HFF-Myc (cell line): ENCODE measurements around the gene TYSND1.

Source experiments
- DNase-seq: peaks from one replicate; pipeline ENCODE4 v3.0.0-alpha.2; 2011; ENCODE audit warnings: low read depth; ENCODE audit errors: extremely low read depth
- H3K4me3 ChIP-seq: replicated peaks from 2 replicates; pipeline ENCODE4 v1.5.1; 2011; ENCODE audit warnings: low read depth, mild to moderate bottlenecking, control low read depth, low read length
- TF ChIP-seq, protein P1 (sequence below): IDR thresholded peaks from 2 replicates; pipeline ENCODE4 v1.5.1; 2012; ENCODE audit warnings: mild to moderate bottlenecking, low read depth, low read length, control low read depth; ENCODE audit errors: missing control alignments

Gene TYSND1

GRCh38 chr10:70176441-70176840 lies 29.9 kb upstream of the TYSND1 start:
- H3K4me3 ChIP-seq = no peak overlapping the region
- TF ChIP-seq, protein P1, sequence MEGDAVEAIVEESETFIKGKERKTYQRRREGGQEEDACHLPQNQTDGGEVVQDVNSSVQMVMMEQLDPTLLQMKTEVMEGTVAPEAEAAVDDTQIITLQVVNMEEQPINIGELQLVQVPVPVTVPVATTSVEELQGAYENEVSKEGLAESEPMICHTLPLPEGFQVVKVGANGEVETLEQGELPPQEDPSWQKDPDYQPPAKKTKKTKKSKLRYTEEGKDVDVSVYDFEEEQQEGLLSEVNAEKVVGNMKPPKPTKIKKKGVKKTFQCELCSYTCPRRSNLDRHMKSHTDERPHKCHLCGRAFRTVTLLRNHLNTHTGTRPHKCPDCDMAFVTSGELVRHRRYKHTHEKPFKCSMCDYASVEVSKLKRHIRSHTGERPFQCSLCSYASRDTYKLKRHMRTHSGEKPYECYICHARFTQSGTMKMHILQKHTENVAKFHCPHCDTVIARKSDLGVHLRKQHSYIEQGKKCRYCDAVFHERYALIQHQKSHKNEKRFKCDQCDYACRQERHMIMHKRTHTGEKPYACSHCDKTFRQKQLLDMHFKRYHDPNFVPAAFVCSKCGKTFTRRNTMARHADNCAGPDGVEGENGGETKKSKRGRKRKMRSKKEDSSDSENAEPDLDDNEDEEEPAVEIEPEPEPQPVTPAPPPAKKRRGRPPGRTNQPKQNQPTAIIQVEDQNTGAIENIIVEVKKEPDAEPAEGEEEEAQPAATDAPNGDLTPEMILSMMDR = no peak
- DNase-seq = no peak

DNA sequence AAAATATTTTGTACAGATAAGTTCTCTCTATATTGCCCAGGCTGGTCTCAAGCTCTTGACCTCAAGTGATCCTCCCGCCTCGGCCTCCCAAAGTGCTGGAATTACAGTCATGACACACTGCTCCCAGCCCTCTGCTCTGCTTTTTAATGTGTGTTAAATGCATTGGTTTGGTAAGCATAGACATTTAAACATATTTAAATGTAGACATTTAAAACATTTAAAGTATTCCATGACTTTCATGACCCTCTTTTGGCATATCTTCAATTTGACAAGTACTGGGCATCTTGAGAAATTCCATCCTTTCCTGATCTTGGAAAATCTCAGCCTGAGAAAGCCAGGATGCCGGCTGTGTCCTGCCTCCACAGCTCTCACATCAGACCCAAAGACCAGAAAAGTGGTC lies 29.0 kb upstream of the TYSND1 start:
- no peak for DNase-seq
- H3K4me3 ChIP-seq = no peak overlapping the region
- TF ChIP-seq, protein P1 = no peak

GRCh38 chr10:70174058-70174741 lies 27.7 kb upstream of the TYSND1 start:
- TF ChIP-seq, protein P1 = no peak
- no peak for DNase-seq
- no peak overlapping the region for H3K4me3 ChIP-seq

DNA sequence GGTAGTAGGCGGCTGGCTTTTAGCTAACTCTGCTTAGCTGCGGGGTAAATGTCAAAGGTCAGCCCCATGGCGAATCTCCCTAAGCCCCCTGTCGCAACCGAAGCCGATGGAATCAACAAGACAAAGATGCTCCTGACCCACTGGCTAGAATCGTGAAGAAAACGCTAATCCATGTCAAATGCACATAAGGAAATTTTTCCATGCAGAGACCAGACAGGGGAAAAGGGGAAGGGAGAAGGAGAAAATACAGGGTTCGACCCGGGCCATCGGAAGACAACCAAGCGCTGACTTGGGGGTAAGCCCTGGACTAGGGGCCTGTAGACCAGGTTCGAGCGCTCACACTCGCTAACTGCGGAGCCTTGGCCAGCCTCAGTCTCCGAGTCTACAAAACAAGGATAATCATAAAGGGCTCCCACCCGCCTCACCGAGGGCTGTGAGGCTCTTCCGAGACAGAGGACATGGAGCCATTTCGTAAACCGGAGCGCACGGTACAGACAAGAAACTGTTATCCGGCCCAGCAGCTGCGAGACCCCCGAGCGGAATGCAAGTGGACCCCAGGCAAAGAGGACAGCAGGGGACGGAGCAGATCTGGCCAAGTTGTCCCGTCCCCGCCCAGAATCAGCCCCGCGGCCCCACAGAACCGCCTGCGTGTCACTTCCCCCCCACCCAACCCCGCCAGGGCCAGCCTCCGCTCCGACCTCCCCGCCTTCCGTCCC lies 23.3 kb upstream of the TYSND1 start:
- peak overlapping the region; percentile 70 for H3K4me3 ChIP-seq
- TF ChIP-seq, protein P1 = no peak
- DNase-seq = no peak

DNA sequence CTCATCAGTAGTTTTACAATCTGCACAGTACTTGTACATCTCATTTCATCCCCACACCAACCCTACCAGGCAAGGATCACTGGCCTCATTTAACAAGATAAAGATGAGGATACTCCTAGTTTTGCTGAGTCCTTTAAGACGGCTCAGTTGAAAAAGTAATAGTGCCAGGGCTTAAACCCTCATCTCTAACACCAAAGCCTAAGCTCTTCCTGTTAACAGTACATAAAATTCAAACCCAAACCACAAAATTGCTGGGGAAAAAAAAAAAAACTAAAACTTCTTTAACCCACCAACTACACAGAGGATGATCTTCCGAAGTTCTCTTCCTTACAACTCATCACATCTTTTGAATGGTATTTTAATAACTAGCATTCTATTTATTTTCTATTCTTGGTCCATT lies 22.5 kb upstream of the TYSND1 start:
- TF ChIP-seq, protein P1 = no peak

DNA sequence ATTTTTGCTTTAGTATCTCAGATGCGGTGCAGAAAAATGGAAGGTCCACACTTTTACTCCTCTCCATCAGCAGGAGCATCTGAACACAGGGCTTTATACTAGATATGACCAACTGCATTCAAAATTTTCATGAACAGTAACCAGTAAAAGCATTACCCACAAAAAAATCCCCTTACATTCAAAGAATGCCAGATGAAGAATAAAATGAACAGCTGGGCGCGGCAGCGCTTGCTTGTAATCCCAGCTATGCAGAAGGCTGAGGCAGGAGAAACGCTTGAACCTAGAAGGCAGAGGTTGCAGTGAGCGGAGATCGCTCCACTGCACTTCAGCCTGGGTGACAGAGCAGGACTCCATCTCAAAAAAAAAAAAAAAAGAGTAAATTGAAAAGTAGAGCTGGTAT lies 20.7 kb upstream of the TYSND1 start:
- H3K4me3 ChIP-seq = no peak overlapping the region
- TF ChIP-seq, protein P1 = no peak
- DNase-seq = no peak

More for the DNA sequence above, 22.5 kb upstream of the TYSND1 start:
- no peak for DNase-seq
- peak overlapping the region; percentile 70 for H3K4me3 ChIP-seq
